Fibroblast of lung (primary cell): ENCODE data around the gene PPP3R1. TPM values are rescaled to one million over a fixed set of nuclear protein-coding genes. Genes with fewer than 3 reads are reported as not detected.

Experiments used
- DNase-seq, 2 donors: peaks; one replicate each; pipeline versions ENCODE4 v3.0.0 to v3.0.0-alpha.2; 2010; ENCODE audit warnings: low read depth in 2 of 2
- H2AFZ ChIP-seq: 2 replicates; pipeline ENCODE4 v1.5.1; 2012; ENCODE audit warnings: low read length, control low read depth, inconsistent platforms
- H3K27ac ChIP-seq: 2 replicates; pipeline ENCODE4 v1.5.1; 2011; ENCODE audit warnings: low read length, control low read depth; ENCODE audit not compliant: insufficient read depth
- H3K27me3 ChIP-seq: 2 replicates; pipeline ENCODE4 v1.5.1; 2011; ENCODE audit warnings: mild to moderate bottlenecking, low read length; ENCODE audit not compliant: control insufficient read depth, insufficient read depth
- H3K36me3 ChIP-seq: 2 replicates; pipeline ENCODE4 v1.5.1; 2011; ENCODE audit warnings: low read length; ENCODE audit not compliant: control insufficient read depth, insufficient read depth
- H3K4me1 ChIP-seq: 2 replicates; pipeline ENCODE4 v1.5.1; 2011; ENCODE audit warnings: low read length; ENCODE audit not compliant: control insufficient read depth, insufficient read depth; ENCODE audit errors: extremely low read depth
- H3K4me2 ChIP-seq: 2 replicates; pipeline ENCODE4 v1.5.1; 2011; ENCODE audit warnings: low read length, control low read depth; ENCODE audit not compliant: insufficient read depth; ENCODE audit errors: extremely low read depth
- H3K4me3 ChIP-seq, 4 experiments: fragments of 200-600 bp in 1 of 4; sonication (generic) in 1 of 4; replicated peaks in 1 of 4; 2 replicates each; pipeline ENCODE4 v1.5.1; 2011 to 2016; ENCODE audit warnings: low read length in 4 of 4, low read depth in 3 of 4, mild to moderate bottlenecking in 3 of 4, control low read depth in 2 of 4, inconsistent platforms in 1 of 4, mixed read lengths in 1 of 4; ENCODE audit not compliant: insufficient read depth in 1 of 4; ENCODE audit errors: control extremely low read depth in 1 of 4
- H3K79me2 ChIP-seq: 2 replicates; pipeline ENCODE4 v1.5.1; 2012; ENCODE audit warnings: mild to moderate bottlenecking, low read length, inconsistent platforms; ENCODE audit not compliant: control insufficient read depth, insufficient read depth
- H3K9ac ChIP-seq: 2 replicates; pipeline ENCODE4 v1.5.1; 2011; ENCODE audit warnings: mild to moderate bottlenecking, low read length, control low read depth; ENCODE audit not compliant: insufficient read depth
- H3K9me3 ChIP-seq: 2 replicates; pipeline ENCODE4 v1.5.1; 2012; ENCODE audit warnings: low read depth, low read length; ENCODE audit not compliant: control insufficient read depth, insufficient read depth
- H4K20me1 ChIP-seq: 2 replicates; pipeline ENCODE4 v1.5.1; 2011; ENCODE audit warnings: low read length; ENCODE audit not compliant: control insufficient read depth, insufficient read depth; ENCODE audit errors: extremely low read depth
- CTCF ChIP-seq, 2 donors: IDR thresholded peaks in 1 of 2; conservative IDR thresholded peaks in 1 of 2; 1 replicate in 1 of 2; 2 replicates in 1 of 2; pipeline ENCODE4 v1.5.1; 2011 to 2012; ENCODE audit warnings: low read length in 2 of 2, control low read depth in 1 of 2, inconsistent platforms in 1 of 2, low read depth in 1 of 2, mild to moderate bottlenecking in 1 of 2
- EZH2 ChIP-seq: IDR thresholded peaks from 2 replicates; pipeline ENCODE4 v1.5.1; 2012; ENCODE audit warnings: low read length, control low read depth, mild to moderate bottlenecking; ENCODE audit errors: missing control alignments
- polyA plus RNA-seq, 2 donors: library from polyadenylated mRNA; depleted of rRNA in 1 of 2; stranded (reverse) in 1 of 2; unstranded in 1 of 2; fragments of >200 nt; gene quantifications; 2 replicates each; pipeline ENCODE4 v1.2.1, GENCODE V29; 2011 to 2012; ENCODE audit warnings: missing spikeins in 1 of 2
- total RNA-seq: library from RNA; depleted of rRNA; stranded (reverse); fragments of >200 nt; gene quantifications from 2 replicates; pipeline ENCODE4 v1.2.1, GENCODE V29; 2014

PPP3R1 gene
- total and polyA plus RNA-seq, 2 donors (not counting 1 experiment from before 2014, with no cell fraction given): 22.8 to 51.3 TPM

DNA sequence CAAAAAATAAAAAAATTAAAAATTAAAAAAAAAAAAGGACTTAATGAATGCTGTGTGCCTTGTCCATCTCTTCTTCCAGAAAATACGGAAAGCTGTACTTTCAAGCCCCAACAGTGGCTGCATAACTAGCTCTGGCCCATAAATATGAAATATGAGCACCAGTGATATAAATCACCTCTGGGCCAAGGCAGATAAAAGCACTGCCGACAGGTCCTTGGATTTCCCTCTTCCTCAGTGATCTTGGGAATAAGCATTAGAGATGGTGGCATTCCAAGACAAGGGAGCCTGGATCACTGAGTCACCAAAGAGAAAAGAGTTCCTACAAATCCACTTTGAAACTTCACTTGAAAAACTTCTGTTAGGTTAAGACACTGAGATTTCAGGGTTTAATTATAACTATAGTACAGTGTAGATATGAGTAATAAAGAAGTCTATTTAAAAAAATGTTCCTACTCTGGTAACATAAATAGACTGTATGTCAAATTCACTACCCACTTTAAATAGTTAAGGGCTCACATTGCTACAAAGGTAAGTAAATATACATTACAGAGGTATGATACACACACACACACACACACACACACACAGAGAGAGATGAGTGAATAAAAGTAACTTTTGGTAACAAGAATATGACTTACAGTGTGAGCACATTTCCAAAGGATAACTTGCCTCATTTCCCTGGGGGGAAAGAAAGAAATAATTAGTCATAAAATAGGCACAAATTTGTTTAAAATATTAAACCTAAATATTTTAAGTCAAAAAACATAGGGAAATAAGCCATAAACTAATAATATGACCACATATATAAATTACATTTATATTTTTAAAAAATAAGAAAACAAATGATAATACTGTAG, 35.6 kb downstream of the PPP3R1 start:
- no peak for DNase-seq
- TF ChIP-seq CTCF (conservative IDR thresholded peaks at IDR 0.05 in 1 of 2, IDR thresholded peaks at IDR 0.05 in 1 of 2; ENCODE audit: low read depth in 1 of 2, low read length in 2 of 2): no peak
- no peak for TF ChIP-seq EZH2
- Histone ChIP-seq H3K27me3 (no peaks in the 10 kb centered on the region), H3K79me2 (peaks cover 95% of the 10 kb centered on the region), H3K9me3 (no peaks in the 10 kb centered on the region), H3K4me3 (no peak overlapping the region), H3K27ac (no peak overlapping the region), H3K36me3 (no peaks in the 10 kb centered on the region), H2AFZ (no peak overlapping the region), H3K4me2 (no peak overlapping the region), H3K4me1 (no peaks in the 10 kb centered on the region), H4K20me1 (no peaks in the 10 kb centered on the region), H3K9ac (no peak overlapping the region)

- Histone ChIP-seq H3K9me3 (no peaks in the 10 kb centered on the region), H3K4me2 (no peak overlapping the region), H3K79me2 (peaks cover 93% of the 10 kb centered on the region), H3K27ac (no peak overlapping the region), H2AFZ (no peak overlapping the region), H3K9ac (no peak overlapping the region), H3K36me3 (no peaks in the 10 kb centered on the region), H3K27me3 (no peaks in the 10 kb centered on the region), H3K4me3 (no peak overlapping the region), H4K20me1 (no peaks in the 10 kb centered on the region), H3K4me1 (no peaks in the 10 kb centered on the region)
- TF ChIP-seq EZH2: no peak
- TF ChIP-seq CTCF (conservative IDR thresholded peaks at IDR 0.05 in 1 of 2, IDR thresholded peaks at IDR 0.05 in 1 of 2; ENCODE audit: low read depth in 1 of 2, low read length in 2 of 2): no peak
- no peak for DNase-seq
Observed at GRCh38 chr2:68214381-68214780, 38.0 kb downstream of the PPP3R1 start.

DNA sequence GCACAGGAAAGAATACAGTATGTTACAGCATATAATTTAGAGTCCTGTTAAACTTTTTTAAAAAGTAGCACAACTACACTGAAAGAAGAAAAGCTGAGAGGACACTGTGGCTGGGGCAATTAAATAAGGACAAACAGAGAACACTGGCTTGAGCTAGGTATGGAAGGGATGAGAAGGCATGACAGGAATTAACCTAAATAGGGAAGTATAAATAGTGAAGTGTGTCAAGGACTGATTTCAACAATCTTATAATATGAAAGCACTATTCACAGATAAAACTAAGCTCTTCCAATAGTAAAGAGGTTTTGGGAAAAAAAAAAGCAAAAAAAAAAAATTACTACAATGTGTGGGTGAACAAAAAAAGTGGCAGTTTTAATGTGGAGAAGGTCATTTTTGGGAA, 45.5 kb downstream of the PPP3R1 start:
- TF ChIP-seq CTCF (conservative IDR thresholded peaks at IDR 0.05 in 1 of 2, IDR thresholded peaks at IDR 0.05 in 1 of 2; ENCODE audit: low read depth in 1 of 2, low read length in 2 of 2) (no peak), EZH2 (no peak)
- H3K4me1 ChIP-seq: no peaks in the 10 kb centered on the region
- H3K4me2 ChIP-seq: no peak overlapping the region
- no peaks in the 10 kb centered on the region for H3K9me3 ChIP-seq
- no peaks in the 10 kb centered on the region for H3K36me3 ChIP-seq
- H3K79me2 ChIP-seq: peaks cover 82% of the 10 kb centered on the region
- H3K4me3 ChIP-seq: no peak overlapping the region
- DNase-seq: no peak
- H4K20me1 ChIP-seq: no peaks in the 10 kb centered on the region
- no peaks in the 10 kb centered on the region for H3K27me3 ChIP-seq
- no peak overlapping the region for H3K27ac ChIP-seq
- H3K9ac ChIP-seq: no peak overlapping the region
- H2AFZ ChIP-seq: no peak overlapping the region
